SK-N-SH treated with all-trans-retinoic acid at 6 μM for 48 hours (cell line): ENCODE data around the gene TGFA.

Experiments used
- ATAC-seq: fragments of 200-7000 bp; cut with Tn5 transposase; 3 replicates; pipeline ENCODE4 v1.9.1; 2020; ENCODE audit warnings: mild to moderate bottlenecking, moderate library complexity
- ARNTL ChIP-seq: fragments of 450-650 bp; formaldehyde crosslinking; IDR thresholded peaks from 2 replicates; pipeline ENCODE4 v1.5.0; 2020; ENCODE audit warnings: low read depth, mild to moderate bottlenecking, moderate library complexity, borderline replicate concordance
- BACH2 ChIP-seq: fragments of 250-450 bp; sonication (Bioruptor Pico); IDR thresholded peaks from 2 replicates; pipeline ENCODE4 v1.9.0; 2021; ENCODE audit warnings: mild to moderate bottlenecking, borderline replicate concordance
- ESRRG ChIP-seq: fragments of 250-450 bp; sonication (Bioruptor Pico); IDR thresholded peaks from 2 replicates; pipeline ENCODE4 v1.6.1; 2021; ENCODE audit warnings: mild to moderate bottlenecking
- GLIS3 ChIP-seq: fragments of 250-450 bp; sonication (Bioruptor Pico); IDR thresholded peaks from 2 replicates; pipeline ENCODE4 v1.5.0; 2020; ENCODE audit warnings: mild to moderate bottlenecking, moderate library complexity
- ISL1 ChIP-seq: fragments of 250-450 bp; sonication (Bioruptor Pico); IDR thresholded peaks from 2 replicates; pipeline ENCODE4 v2.1.2; 2022; ENCODE audit warnings: mild to moderate bottlenecking, moderate library complexity
- OSR1 ChIP-seq: fragments of 250-450 bp; sonication (Bioruptor Pico); IDR thresholded peaks from 2 replicates; pipeline ENCODE4 v1.8.0; 2022; ENCODE audit warnings: moderate library complexity, mild to moderate bottlenecking, inconsistent platforms
- PATZ1 ChIP-seq: fragments of 250-450 bp; sonication (Bioruptor Pico); IDR thresholded peaks from 2 replicates; pipeline ENCODE4 v1.8.0; 2020; ENCODE audit warnings: mild to moderate bottlenecking, moderate library complexity, borderline replicate concordance
- PPARA ChIP-seq: fragments of 250-450 bp; sonication (Bioruptor Pico); IDR thresholded peaks from 2 replicates; pipeline ENCODE4 v1.5.0; 2020; ENCODE audit warnings: mild to moderate bottlenecking, borderline replicate concordance
- SNAI2 ChIP-seq: fragments of 250-450 bp; sonication (Bioruptor Pico); IDR thresholded peaks from 2 replicates; pipeline ENCODE4 v1.5.0; 2020; ENCODE audit warnings: mild to moderate bottlenecking, moderate library complexity
- TCF4 ChIP-seq: fragments of 250-450 bp; sonication (Bioruptor Pico); IDR thresholded peaks from 2 replicates; pipeline ENCODE4 v1.8.0; 2021; ENCODE audit warnings: mild to moderate bottlenecking, moderate library complexity, borderline replicate concordance
- TSHZ2 ChIP-seq: fragments of 250-450 bp; sonication (Bioruptor Pico); IDR thresholded peaks from 2 replicates; pipeline ENCODE4 v1.5.0; 2020; ENCODE audit warnings: mild to moderate bottlenecking, moderate library complexity
- ZC3H10 ChIP-seq: fragments of 250-450 bp; sonication (Bioruptor Pico); IDR thresholded peaks from 2 replicates; pipeline ENCODE4 v1.5.1; 2021; ENCODE audit warnings: mild to moderate bottlenecking, moderate library complexity
- ZFP3 ChIP-seq: fragments of 250-450 bp; sonication (Bioruptor Pico); IDR thresholded peaks from 2 replicates; pipeline ENCODE4 v1.5.0; 2020; ENCODE audit warnings: mild to moderate bottlenecking, moderate library complexity
- ZFP30 ChIP-seq: fragments of 450-650 bp; formaldehyde crosslinking; IDR thresholded peaks from 2 replicates; pipeline ENCODE4 v1.5.0; 2022; ENCODE audit warnings: mild to moderate bottlenecking, moderate library complexity
- ZNF565 ChIP-seq: fragments of 450-650 bp; formaldehyde crosslinking; conservative IDR thresholded peaks from 2 replicates; pipeline ENCODE4 v1.5.0; 2020; ENCODE audit warnings: low read depth, mild to moderate bottlenecking, moderate library complexity
- ZNF70 ChIP-seq: fragments of 450-650 bp; formaldehyde crosslinking; IDR thresholded peaks from 2 replicates; pipeline ENCODE4 v1.5.0; 2020; ENCODE audit warnings: mild to moderate bottlenecking, moderate library complexity
- ZNF8 ChIP-seq: fragments of 450-650 bp; formaldehyde crosslinking; IDR thresholded peaks from 2 replicates; pipeline ENCODE4 v1.5.0; 2020; ENCODE audit warnings: mild to moderate bottlenecking, moderate library complexity
- TF ChIP-seq, protein P1 (sequence below): fragments of 250-450 bp; sonication (Bioruptor Pico); IDR thresholded peaks from 2 replicates; pipeline ENCODE4 v1.5.1; 2020; ENCODE audit warnings: low read depth, mild to moderate bottlenecking, moderate library complexity
- TF ChIP-seq, protein P2 (sequence below): fragments of 250-450 bp; sonication (Bioruptor Pico); IDR thresholded peaks from 2 replicates; pipeline ENCODE4 v1.5.1; 2021; ENCODE audit warnings: mild to moderate bottlenecking, moderate library complexity

TGFA gene

DNA sequence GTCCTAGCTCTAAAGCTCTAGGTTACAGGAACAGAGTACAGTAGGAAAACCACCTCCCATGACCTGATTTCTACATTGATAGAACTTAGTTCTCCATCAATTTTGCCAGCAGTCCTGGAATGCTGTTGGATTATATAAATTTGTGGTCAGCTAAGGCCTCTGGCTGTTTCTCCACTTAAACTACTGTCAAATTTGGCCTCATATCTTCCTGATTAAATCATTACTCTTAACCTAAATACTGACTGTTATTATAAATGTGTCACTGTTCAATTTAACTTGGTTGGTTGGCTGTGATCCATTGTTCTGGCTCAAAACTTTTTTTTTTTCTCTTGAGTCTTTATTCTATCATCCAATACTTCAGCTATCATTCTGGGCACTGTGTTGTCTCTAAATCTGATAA, 71.2 kb downstream of the TGFA start:
- no peak for ATAC-seq
- TF ChIP-seq ZC3H10 (CRISPR knock-in tag): no peak
- no peak for TF ChIP-seq ZFP30 (CRISPR knock-in tag)
- no peak for TF ChIP-seq PATZ1 (CRISPR knock-in tag)
- TF ChIP-seq ZNF8 (CRISPR knock-in tag): no peak
- no peak for TF ChIP-seq ZNF565 (CRISPR knock-in tag)
- TF ChIP-seq TSHZ2 (CRISPR knock-in tag): no peak
- no peak for TF ChIP-seq ISL1 (CRISPR knock-in tag)
- TF ChIP-seq OSR1 (CRISPR knock-in tag): no peak
- TF ChIP-seq, protein P1, sequence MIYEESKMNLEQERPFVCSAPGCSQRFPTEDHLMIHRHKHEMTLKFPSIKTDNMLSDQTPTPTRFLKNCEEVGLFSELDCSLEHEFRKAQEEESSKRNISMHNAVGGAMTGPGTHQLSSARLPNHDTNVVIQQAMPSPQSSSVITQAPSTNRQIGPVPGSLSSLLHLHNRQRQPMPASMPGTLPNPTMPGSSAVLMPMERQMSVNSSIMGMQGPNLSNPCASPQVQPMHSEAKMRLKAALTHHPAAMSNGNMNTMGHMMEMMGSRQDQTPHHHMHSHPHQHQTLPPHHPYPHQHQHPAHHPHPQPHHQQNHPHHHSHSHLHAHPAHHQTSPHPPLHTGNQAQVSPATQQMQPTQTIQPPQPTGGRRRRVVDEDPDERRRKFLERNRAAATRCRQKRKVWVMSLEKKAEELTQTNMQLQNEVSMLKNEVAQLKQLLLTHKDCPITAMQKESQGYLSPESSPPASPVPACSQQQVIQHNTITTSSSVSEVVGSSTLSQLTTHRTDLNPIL (CRISPR knock-in tag): no peak
- no peak for TF ChIP-seq ZNF70
- TF ChIP-seq BACH2 (CRISPR knock-in tag): no peak
- TF ChIP-seq GLIS3: no peak

GRCh38 chr2:70480468-70480867, 73.2 kb downstream of the TGFA start:
- TF ChIP-seq, protein P2, sequence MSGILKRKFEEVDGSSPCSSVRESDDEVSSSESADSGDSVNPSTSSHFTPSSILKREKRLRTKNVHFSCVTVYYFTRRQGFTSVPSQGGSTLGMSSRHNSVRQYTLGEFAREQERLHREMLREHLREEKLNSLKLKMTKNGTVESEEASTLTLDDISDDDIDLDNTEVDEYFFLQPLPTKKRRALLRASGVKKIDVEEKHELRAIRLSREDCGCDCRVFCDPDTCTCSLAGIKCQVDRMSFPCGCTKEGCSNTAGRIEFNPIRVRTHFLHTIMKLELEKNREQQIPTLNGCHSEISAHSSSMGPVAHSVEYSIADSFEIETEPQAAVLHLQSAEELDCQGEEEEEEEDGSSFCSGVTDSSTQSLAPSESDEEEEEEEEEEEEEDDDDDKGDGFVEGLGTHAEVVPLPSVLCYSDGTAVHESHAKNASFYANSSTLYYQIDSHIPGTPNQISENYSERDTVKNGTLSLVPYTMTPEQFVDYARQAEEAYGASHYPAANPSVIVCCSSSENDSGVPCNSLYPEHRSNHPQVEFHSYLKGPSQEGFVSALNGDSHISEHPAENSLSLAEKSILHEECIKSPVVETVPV (CRISPR knock-in tag): no peak
- TF ChIP-seq SNAI2: no peak
- TF ChIP-seq PPARA (CRISPR knock-in tag): no peak
- TF ChIP-seq OSR1 (CRISPR knock-in tag): no peak
- no peak for TF ChIP-seq GLIS3
- TF ChIP-seq ARNTL (CRISPR knock-in tag): no peak
- TF ChIP-seq ISL1 (CRISPR knock-in tag): no peak
- TF ChIP-seq BACH2 (CRISPR knock-in tag): no peak
- TF ChIP-seq ZC3H10 (CRISPR knock-in tag): no peak
- no peak for TF ChIP-seq ZNF70
- no peak for TF ChIP-seq TSHZ2 (CRISPR knock-in tag)
- no peak for TF ChIP-seq ZFP3 (CRISPR knock-in tag)
- TF ChIP-seq PATZ1 (CRISPR knock-in tag): no peak
- TF ChIP-seq ESRRG (CRISPR knock-in tag): no peak
- TF ChIP-seq TCF4 (CRISPR knock-in tag): no peak
- TF ChIP-seq, protein P1 (CRISPR knock-in tag): no peak
- ATAC-seq: no peak
